Progenitor cell of endocrine pancreas (in vitro differentiated cells): ENCODE results near the gene FOXK1. TPM values are rescaled to one million over a fixed set of nuclear protein-coding genes. Genes with fewer than 3 reads are reported as not detected.
"Not testable (repeated sequence)": the region's sequence is repeated elsewhere in the genome, so short reads cannot be mapped to it uniquely, and the experiment has no call there.

Source experiments
- DNase-seq: peaks from one replicate; pipeline ENCODE4 v3.0.0; 2021; ENCODE audit warnings: low spot score; ENCODE audit not compliant: unreplicated experiment
- H3K27ac Mint-ChIP-seq: 2 replicates; pipeline ENCODE4 v1.8.0; 2021; ENCODE audit warnings: mild to moderate bottlenecking, moderate library complexity, mixed read lengths
- H3K27me3 Mint-ChIP-seq: 2 replicates; pipeline ENCODE4 v1.8.0; 2021; ENCODE audit warnings: mixed read lengths
- H3K36me3 Mint-ChIP-seq: 2 replicates; pipeline ENCODE4 v1.8.0; 2022; ENCODE audit warnings: mixed read lengths; ENCODE audit not compliant: insufficient read depth
- H3K4me1 Mint-ChIP-seq: 2 replicates; pipeline ENCODE4 v1.8.0; 2021; ENCODE audit warnings: low read depth, mixed read lengths
- H3K4me3 Mint-ChIP-seq: 2 replicates; pipeline ENCODE4 v1.8.0; 2021; ENCODE audit warnings: low read depth, mild to moderate bottlenecking, moderate library complexity, mixed read lengths
- H3K9me3 Mint-ChIP-seq: 2 replicates; pipeline ENCODE4 v1.8.0; 2021; ENCODE audit warnings: low read depth, mixed read lengths
- total RNA-seq: library from RNA; stranded (reverse); gene quantifications from 2 replicates; pipeline ENCODE4 v1.2.1, GENCODE V29; 2021
- TF ChIP-seq, protein P1 (sequence below): fragments of 200-600 bp; sonication (generic); IDR thresholded peaks from one replicate; pipeline ENCODE4 v1.5.0; 2021; ENCODE audit warnings: antibody characterized with exemption, mild to moderate bottlenecking; ENCODE audit not compliant: unreplicated experiment

The FOXK1 gene
- total RNA-seq, 1 donor from 2014 or later, result 47.6 TPM

DNA sequence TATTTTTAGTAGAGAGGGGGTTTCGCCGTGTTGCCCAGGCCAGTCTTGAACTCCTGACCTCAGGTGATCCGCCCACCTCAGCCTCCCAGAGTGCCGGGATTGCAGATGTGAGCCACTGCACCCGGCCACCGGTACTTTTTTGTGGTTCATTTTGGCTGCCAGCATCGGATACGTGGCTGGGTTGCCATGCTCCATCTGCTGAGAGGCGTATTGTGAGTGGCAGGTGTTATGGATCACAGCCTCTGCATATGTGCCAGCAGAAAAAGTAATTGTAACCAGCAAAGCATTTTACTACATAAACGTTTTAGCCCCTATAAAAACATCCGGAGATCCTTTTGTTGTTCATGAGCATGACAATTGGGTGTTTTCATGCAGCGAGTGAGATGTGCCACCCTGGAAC is 7.1 kb downstream of the FOXK1 start:
- H3K27me3 Mint-ChIP-seq, result no peaks in the 10 kb centered on the region
- no peak overlapping the region for H3K27ac Mint-ChIP-seq
- peaks cover 25% of the 10 kb centered on the region for H3K4me1 Mint-ChIP-seq
- peaks cover 2% of the 10 kb centered on the region for H3K36me3 Mint-ChIP-seq
- no peak for DNase-seq
- H3K9me3 Mint-ChIP-seq, result no peaks in the 10 kb centered on the region
- TF ChIP-seq, protein P1, sequence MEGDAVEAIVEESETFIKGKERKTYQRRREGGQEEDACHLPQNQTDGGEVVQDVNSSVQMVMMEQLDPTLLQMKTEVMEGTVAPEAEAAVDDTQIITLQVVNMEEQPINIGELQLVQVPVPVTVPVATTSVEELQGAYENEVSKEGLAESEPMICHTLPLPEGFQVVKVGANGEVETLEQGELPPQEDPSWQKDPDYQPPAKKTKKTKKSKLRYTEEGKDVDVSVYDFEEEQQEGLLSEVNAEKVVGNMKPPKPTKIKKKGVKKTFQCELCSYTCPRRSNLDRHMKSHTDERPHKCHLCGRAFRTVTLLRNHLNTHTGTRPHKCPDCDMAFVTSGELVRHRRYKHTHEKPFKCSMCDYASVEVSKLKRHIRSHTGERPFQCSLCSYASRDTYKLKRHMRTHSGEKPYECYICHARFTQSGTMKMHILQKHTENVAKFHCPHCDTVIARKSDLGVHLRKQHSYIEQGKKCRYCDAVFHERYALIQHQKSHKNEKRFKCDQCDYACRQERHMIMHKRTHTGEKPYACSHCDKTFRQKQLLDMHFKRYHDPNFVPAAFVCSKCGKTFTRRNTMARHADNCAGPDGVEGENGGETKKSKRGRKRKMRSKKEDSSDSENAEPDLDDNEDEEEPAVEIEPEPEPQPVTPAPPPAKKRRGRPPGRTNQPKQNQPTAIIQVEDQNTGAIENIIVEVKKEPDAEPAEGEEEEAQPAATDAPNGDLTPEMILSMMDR, result no peak
- H3K4me3 Mint-ChIP-seq, result no peak overlapping the region

DNA sequence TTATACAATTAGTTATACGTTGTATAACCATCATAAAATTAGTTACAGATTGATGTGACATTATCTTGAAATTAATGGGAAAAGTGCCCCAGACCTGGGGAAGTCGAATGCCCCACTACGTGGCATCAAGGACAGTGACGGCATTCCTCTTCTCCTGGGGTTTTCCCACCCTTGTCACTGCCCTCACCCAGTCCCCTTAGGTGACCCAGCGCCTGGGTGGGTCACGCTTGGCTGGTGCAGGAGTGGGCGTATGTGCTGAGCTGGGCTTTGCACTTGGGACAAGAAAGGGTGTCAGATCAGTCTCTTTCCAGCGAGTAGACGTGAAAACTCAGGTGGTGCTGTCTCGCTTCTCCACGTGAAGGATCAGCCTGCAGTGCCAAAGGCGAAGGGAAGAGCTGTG is 7.6 kb downstream of the FOXK1 start:
- no peak overlapping the region for H3K4me3 Mint-ChIP-seq
- no peaks in the 10 kb centered on the region for H3K9me3 Mint-ChIP-seq
- H3K27me3 Mint-ChIP-seq, result no peaks in the 10 kb centered on the region
- H3K36me3 Mint-ChIP-seq, result peaks cover 2% of the 10 kb centered on the region
- no peak overlapping the region for H3K27ac Mint-ChIP-seq
- H3K4me1 Mint-ChIP-seq, result peaks cover 25% of the 10 kb centered on the region
- TF ChIP-seq, protein P1, result no peak
- DNase-seq, result no peak

DNA sequence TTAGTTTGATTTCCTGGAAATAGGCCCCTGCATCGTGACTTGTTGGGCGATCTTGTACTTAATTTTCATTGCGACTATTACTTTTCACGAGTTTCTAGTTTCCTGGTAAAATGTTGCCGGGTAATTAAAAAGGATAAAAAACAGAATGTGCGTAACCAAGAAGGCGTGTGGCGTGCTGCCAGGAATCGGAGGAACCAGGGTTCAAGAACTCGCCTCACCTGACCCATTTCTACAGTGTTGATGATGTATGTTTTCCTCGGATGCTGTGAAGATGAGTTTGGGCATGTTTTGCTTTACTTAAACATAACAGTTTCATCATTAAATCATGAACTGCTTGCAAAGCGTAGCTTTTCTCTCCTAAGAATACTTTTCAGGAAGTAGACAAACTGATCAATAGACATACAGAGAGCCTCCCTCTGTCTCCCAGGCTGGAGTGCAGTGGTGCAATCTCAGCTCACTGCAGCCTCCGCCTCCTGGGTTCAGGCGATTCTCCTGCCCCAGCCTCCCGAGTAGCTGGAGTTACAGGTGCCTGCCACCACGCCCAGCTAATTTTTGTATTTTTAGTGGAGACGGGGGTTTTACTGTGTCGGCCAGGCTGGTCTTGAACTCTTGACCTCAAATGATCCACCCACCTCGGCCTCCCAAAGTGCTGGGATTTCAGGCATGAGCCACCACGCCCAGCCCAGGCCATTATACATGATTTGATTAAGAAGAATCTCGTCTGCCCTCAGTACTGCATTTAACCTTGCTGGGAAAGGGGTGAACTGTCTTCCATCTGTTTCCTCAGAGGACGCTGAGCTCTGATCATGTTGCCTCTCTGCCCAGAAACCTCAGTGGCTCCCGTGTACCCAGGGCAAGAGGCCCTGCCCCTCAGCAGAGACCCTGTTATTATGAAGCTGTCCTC is 9.1 kb downstream of the FOXK1 start:
- Mint-ChIP-seq H3K36me3 (no peaks in the 10 kb centered on the region), H3K27ac (peak overlapping the region; percentile 45), H3K4me3 (no peak overlapping the region), H3K9me3 (no peaks in the 10 kb centered on the region), H3K4me1 (peaks cover 28% of the 10 kb centered on the region), H3K27me3 (no peaks in the 10 kb centered on the region)
- no peak for DNase-seq
- TF ChIP-seq, protein P1, result no peak

DNA sequence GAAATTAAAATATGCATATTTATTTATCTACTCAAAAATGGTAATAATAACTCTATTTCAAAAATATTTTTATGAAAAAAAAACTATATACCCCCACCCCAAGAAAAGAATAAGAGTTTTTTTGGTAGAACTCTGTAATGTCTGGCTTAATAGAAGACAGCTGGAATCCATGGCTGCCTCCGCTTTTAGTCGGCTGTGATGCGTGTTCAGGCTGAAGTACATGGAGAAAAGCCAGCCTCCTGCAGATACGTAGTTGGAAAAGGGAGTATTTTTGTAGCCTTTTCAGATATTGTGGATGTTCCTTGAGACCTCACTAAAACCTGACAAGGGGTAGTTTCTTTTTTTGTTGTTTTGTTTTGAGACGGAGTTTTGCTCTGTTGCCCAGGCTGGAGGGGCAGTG is 10.0 kb downstream of the FOXK1 start:
- TF ChIP-seq, protein P1, result no peak
- no peak overlapping the region for H3K4me3 Mint-ChIP-seq
- H3K27ac Mint-ChIP-seq, result no peak overlapping the region
- no peaks in the 10 kb centered on the region for H3K36me3 Mint-ChIP-seq
- no peak for DNase-seq
- H3K9me3 Mint-ChIP-seq, result no peaks in the 10 kb centered on the region
- H3K4me1 Mint-ChIP-seq, result peaks cover 28% of the 10 kb centered on the region
- no peaks in the 10 kb centered on the region for H3K27me3 Mint-ChIP-seq

DNA sequence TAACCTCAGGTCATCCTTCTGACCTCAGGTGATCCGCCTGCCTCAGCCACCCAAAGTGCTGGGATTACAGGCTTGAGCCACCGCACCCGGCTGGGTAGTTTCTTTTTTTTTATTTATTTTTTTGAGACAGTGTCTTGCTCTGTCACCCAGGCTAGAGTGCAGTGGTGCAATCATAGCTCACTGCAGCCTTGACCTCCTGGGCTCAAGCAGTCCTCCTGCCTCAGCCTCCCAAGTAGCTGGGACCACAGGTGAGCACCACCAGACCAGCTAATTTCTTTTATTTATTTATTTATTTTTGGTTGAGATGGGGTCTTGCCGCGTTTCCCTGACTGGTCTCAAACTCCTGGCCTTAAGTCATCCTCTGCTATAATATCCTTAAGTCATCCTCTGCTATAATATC is 10.5 kb downstream of the FOXK1 start:
- not testable (repeated sequence) for H3K9me3 Mint-ChIP-seq, H3K27ac Mint-ChIP-seq, DNase-seq, H3K36me3 Mint-ChIP-seq, H3K4me3 Mint-ChIP-seq, H3K27me3 Mint-ChIP-seq
- H3K4me1 Mint-ChIP-seq, result peaks cover 28% of the 10 kb centered on the region

DNA sequence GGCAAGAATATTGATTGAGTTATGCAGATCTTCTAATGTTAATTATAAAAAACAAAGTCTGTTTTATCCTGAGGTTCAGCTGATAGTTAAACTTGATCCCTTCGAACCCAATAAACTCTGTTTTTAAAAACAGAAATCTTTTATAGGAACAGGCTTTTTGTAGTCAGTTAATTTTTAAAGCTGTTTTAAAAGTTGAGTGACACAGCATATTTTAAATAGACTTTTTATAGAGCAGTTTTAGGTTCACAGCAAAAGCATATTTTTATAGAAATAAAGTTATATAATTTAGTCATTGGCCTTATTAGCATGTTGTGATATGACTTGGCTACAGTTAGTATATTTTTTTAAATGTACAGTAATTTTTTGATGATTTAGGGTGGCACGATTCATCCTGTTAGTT is 11.1 kb downstream of the FOXK1 start:
- H3K4me3 Mint-ChIP-seq, result no peak overlapping the region
- no peak overlapping the region for H3K27ac Mint-ChIP-seq
- TF ChIP-seq, protein P1, result no peak
- DNase-seq, result no peak
- no peaks in the 10 kb centered on the region for H3K36me3 Mint-ChIP-seq
- H3K27me3 Mint-ChIP-seq, result no peaks in the 10 kb centered on the region
- peaks cover 26% of the 10 kb centered on the region for H3K4me1 Mint-ChIP-seq
- no peaks in the 10 kb centered on the region for H3K9me3 Mint-ChIP-seq
